ENCODE data around the gene SLCO4A1.

GRCh38 chr20:62629864-62630470 is 12.3 kb upstream of the SLCO4A1 start:
- TF ChIP-seq EZH2 (IDR thresholded peaks at IDR 0.05; ENCODE audit: insufficient read depth, poor library complexity, severe bottlenecking), result no peak
- TF ChIP-seq EZH2phosphoT487 (IDR thresholded peaks at IDR 0.05; ENCODE audit: insufficient read depth, low read depth), result no peak

Data from GM23248 (cell line).